Muscle of leg (tissue), 11 donors: ENCODE data around the gene CRELD2. TPM values are rescaled to one million over a fixed set of nuclear protein-coding genes. Genes with fewer than 3 reads are reported as not detected.

ENCODE experiments used
- DNase-seq: peaks from one replicate; pipeline ENCODE4 v3.0.0; 2013
- H3K27ac ChIP-seq: one replicate; pipeline ENCODE4 v1.5.1; 2013; ENCODE audit warnings: mild to moderate bottlenecking, low read length, control low read depth
- H3K27me3 ChIP-seq: one replicate; pipeline ENCODE4 v1.6.1; 2013; ENCODE audit warnings: low read length; ENCODE audit not compliant: control insufficient read depth, insufficient read depth
- H3K36me3 ChIP-seq: one replicate; pipeline ENCODE4 v1.6.1; 2013; ENCODE audit warnings: low read length; ENCODE audit not compliant: control insufficient read depth, insufficient read depth
- H3K4me1 ChIP-seq: one replicate; pipeline ENCODE4 v1.6.1; 2013; ENCODE audit warnings: low read length; ENCODE audit not compliant: control insufficient read depth, insufficient read depth
- H3K4me3 ChIP-seq: one replicate; pipeline ENCODE4 v1.5.1; 2013; ENCODE audit warnings: low read length, control low read depth
- H3K9me3 ChIP-seq: replicated peaks from 2 replicates; pipeline ENCODE4 v1.6.1; 2013; ENCODE audit warnings: low read depth, low read length; ENCODE audit not compliant: control insufficient read depth
- WGBS: methylation state at CpG from one replicate; pipeline ENCODE4 v1.1.5; 2013; ENCODE audit warnings: missing lambda C conversion rate; ENCODE audit not compliant: insufficient coverage; 5-methylcytosine and 5-hydroxymethylcytosine counted together
- polyA plus RNA-seq, 8 donors: library from polyadenylated mRNA; unstranded; fragments of 120-200 nt; gene quantifications; one replicate each; pipeline versions ENCODE4 v1.2.1 to v1.2.3, GENCODE V29; 2013; ENCODE audit warnings: inconsistent platforms in 1 of 8, low replicate concordance in 1 of 8; ENCODE audit not compliant: insufficient read length in 8 of 8, insufficient read depth in 1 of 8
- total RNA-seq: library from RNA; stranded (reverse); fragments of 120-200 nt; gene quantifications from one replicate; pipeline ENCODE4 v1.2.4, GENCODE V29; 2013

The CRELD2 gene
- total and polyA plus RNA-seq, 9 donors = 17.0 to 27.0 (median 22.2) TPM

GRCh38 chr22:49878206-49878605 lies 40.2 kb upstream of the CRELD2 start:
- WGBS = no CpG with 5 or more reads among the region's 8 CpGs
- Histone ChIP-seq H3K27me3 (no peaks in the 10 kb centered on the region), H3K9me3 (peaks cover 26% of the 10 kb centered on the region), H3K36me3 (peaks cover 5% of the 10 kb centered on the region), H3K4me3 (no peak overlapping the region), H3K27ac (no peak overlapping the region), H3K4me1 (no peaks in the 10 kb centered on the region)
- DNase-seq = no peak

GRCh38 chr22:49879871-49880270 lies 38.6 kb upstream of the CRELD2 start:
- Histone ChIP-seq H3K27ac (no peak overlapping the region), H3K4me1 (no peaks in the 10 kb centered on the region), H3K27me3 (no peaks in the 10 kb centered on the region), H3K4me3 (no peak overlapping the region), H3K36me3 (peaks cover 19% of the 10 kb centered on the region), H3K9me3 (peaks cover 36% of the 10 kb centered on the region)
- WGBS = 97% methylated on average over 7 of the region's 9 CpGs
- no peak for DNase-seq

GRCh38 chr22:49880281-49880680 lies 38.2 kb upstream of the CRELD2 start:
- WGBS = 70% methylated on average over 10 of the region's 20 CpGs
- H3K36me3 ChIP-seq = peaks cover 22% of the 10 kb centered on the region
- no peak for DNase-seq
- H3K4me1 ChIP-seq = no peaks in the 10 kb centered on the region
- H3K9me3 ChIP-seq = peaks cover 37% of the 10 kb centered on the region
- H3K4me3 ChIP-seq = no peak overlapping the region
- H3K27me3 ChIP-seq = no peaks in the 10 kb centered on the region
- H3K27ac ChIP-seq = no peak overlapping the region

DNA sequence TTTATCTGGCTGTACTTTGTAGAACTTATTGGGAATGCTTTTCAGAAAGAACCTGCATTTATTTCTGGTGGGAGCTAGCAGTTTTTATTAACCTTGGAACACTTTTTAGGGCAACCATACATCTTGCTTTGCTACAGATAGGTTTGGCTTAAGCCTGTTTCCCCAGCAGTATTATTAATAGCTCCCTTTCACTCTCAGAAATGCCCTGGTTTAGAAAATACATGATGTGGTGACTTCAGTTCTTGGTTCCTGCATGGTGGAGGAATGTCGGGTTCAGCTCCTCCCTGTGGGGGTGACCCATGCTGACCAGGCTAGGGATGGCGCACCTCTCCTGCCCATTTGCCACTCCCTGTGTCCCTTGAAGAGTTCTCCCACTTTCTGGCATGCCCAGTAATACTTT lies 36.6 kb upstream of the CRELD2 start:
- Histone ChIP-seq H3K9me3 (peaks cover 45% of the 10 kb centered on the region), H3K4me3 (no peak overlapping the region), H3K27ac (no peak overlapping the region), H3K27me3 (no peaks in the 10 kb centered on the region), H3K36me3 (peaks cover 38% of the 10 kb centered on the region), H3K4me1 (no peaks in the 10 kb centered on the region)
- DNase-seq = no peak
- WGBS = no CpG with 5 or more reads among the region's 2 CpGs

DNA sequence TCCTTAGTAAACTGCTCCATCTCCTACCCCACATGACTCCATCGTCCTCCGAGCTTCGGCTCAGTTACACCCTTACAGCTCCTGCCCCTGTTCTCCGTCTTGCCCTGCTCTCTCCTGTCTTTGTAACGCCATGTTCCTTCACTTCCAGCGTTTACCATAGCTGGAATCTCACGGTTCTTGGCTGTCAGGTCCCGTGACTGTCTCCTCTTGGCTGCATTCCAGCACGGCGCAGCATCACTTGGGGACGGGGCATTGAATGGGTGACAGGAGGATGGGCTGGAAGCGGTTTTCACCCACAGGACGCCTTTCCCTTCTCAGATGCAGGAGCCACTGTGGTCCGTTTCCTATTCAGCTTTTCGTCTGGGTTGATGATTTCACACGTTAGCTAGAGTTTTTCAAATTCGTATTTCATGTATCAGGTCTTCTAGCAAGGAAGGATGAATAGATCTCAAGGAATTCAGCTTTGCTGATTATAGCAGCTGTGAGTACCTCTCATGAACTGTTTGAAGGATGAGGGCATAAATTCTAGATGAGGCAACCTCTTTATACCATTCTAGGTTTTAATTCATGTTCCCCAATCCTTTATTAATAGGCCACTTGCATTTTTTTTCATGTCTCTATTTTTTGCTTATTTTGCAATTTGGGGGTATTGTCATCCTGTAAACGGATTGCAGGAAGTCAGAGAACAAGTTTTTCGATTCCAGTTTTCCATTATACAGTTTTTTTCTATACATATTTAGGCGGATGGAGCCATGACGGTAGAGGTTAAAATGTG lies 35.7 kb upstream of the CRELD2 start:
- 95% methylated on average over 10 of the region's 21 CpGs for WGBS

DNA sequence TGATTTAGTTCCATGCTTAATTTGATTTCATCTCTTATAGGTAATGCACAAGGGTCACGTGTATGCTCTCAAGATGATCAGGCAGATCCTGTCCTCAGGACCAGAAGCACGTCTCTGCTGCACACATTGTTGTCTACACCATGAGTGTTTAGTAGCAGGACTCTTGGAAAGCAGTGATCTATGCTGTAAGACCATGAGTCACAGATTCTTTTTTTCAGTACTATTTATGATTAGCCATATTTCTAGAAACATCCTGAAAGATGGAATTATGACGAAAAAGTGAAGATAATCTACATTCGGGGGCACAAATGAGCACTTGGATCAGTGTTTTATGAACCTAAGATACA lies 35.2 kb upstream of the CRELD2 start:
- 87% methylated on average over 3 of the region's 4 CpGs for WGBS
- DNase-seq = no peak
- no peak overlapping the region for H3K27ac ChIP-seq
- no peak overlapping the region for H3K4me3 ChIP-seq
- peaks cover 41% of the 10 kb centered on the region for H3K36me3 ChIP-seq
- no peaks in the 10 kb centered on the region for H3K4me1 ChIP-seq
- peaks cover 45% of the 10 kb centered on the region for H3K9me3 ChIP-seq
- H3K27me3 ChIP-seq = no peaks in the 10 kb centered on the region

More for the DNA sequence above, 35.7 kb upstream of the CRELD2 start:
- H3K4me3 ChIP-seq = no peak overlapping the region
- peaks cover 42% of the 10 kb centered on the region for H3K36me3 ChIP-seq
- H3K27me3 ChIP-seq = no peaks in the 10 kb centered on the region
- H3K27ac ChIP-seq = no peak overlapping the region
- DNase-seq = no peak
- H3K9me3 ChIP-seq = peaks cover 46% of the 10 kb centered on the region
- no peaks in the 10 kb centered on the region for H3K4me1 ChIP-seq

DNA sequence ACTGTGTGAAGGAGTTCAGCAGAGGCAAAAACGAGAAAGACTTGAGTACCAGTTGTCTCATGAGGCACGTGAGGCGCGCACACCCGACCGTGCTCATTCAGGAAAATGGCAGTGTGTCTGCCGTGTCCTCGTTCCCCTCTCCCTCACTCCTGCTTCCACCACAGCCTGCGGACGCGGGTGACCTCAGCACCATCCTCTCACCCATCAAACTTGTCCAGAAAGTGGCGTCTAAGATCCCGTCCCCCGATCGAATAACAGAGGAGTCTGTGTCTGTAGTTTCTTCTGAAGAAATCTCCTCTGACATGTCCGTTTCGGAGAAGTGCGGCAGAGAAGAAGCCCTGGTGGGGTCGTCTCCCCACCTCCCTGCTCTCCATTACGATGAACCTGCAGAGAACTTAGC lies 34.4 kb upstream of the CRELD2 start:
- Histone ChIP-seq H3K36me3 (peaks cover 49% of the 10 kb centered on the region), H3K4me1 (no peaks in the 10 kb centered on the region), H3K27me3 (no peaks in the 10 kb centered on the region), H3K4me3 (no peak overlapping the region), H3K27ac (no peak overlapping the region), H3K9me3 (peaks cover 49% of the 10 kb centered on the region)
- DNase-seq = no peak
- 96% methylated on average over 12 of the region's 20 CpGs for WGBS

DNA sequence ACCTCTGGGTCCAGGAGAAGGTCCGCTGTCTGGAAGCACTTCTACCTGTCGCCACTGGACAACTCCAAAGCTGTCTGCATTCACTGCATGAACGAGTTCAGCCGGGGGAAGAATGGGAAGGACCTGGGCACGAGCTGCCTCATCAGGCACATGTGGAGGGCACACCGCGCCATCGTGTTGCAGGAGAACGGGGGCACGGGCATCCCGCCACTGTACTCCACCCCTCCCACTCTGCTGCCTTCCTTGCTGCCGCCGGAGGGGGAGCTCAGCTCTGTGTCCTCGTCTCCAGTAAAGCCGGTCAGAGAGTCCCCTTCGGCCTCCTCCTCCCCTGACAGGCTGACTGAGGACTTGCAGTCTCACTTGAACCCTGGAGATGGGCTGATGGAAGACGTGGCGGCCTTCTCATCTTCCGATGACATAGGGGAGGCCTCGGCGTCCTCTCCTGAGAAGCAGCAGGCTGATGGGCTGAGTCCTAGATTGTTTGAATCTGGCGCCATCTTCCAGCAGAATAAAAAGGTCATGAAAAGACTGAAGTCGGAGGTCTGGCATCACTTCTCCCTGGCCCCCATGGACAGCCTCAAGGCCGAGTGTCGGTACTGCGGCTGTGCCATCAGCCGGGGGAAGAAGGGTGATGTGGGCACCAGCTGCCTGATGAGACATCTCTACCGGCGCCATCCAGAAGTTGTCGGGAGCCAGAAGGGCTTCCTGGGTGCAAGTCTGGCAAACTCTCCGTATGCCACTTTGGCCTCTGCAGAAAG lies 33.8 kb upstream of the CRELD2 start:
- Histone ChIP-seq H3K27ac (no peak overlapping the region), H3K9me3 (peaks cover 54% of the 10 kb centered on the region)
- 95% methylated on average over 30 of the region's 31 CpGs for WGBS

GRCh38 chr22:49885281-49885680 lies 33.2 kb upstream of the CRELD2 start:
- no peak for DNase-seq
- Histone ChIP-seq H3K9me3 (peaks cover 52% of the 10 kb centered on the region), H3K27ac (no peak overlapping the region), H3K27me3 (no peaks in the 10 kb centered on the region), H3K4me1 (no peaks in the 10 kb centered on the region), H3K36me3 (peaks cover 54% of the 10 kb centered on the region), H3K4me3 (no peak overlapping the region)
- WGBS = 95% methylated on average over 17 of the region's 17 CpGs

More for the DNA sequence above, 33.8 kb upstream of the CRELD2 start:
- no peaks in the 10 kb centered on the region for H3K4me1 ChIP-seq
- H3K4me3 ChIP-seq = no peak overlapping the region
- no peaks in the 10 kb centered on the region for H3K27me3 ChIP-seq
- DNase-seq = no peak
- H3K36me3 ChIP-seq = peaks cover 54% of the 10 kb centered on the region

DNA sequence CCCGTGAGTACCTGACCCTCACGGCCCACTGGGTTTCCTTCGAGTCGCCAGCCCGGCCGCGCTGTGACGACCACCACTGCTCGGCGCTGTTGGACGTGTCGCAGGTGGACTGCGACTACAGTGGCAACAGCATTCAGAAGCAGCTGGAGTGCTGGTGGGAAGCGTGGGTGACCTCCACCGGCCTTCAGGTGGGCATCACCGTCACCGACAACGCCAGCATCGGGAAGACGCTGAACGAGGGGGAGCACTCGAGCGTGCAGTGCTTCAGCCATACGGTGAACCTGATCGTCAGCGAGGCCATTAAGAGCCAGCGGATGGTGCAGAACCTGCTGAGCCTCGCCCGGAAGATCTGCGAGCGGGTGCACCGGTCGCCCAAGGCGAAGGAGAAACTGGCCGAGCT lies 32.6 kb upstream of the CRELD2 start:
- 98% methylated on average over 35 of the region's 35 CpGs for WGBS
- Histone ChIP-seq H3K27ac (no peak overlapping the region), H3K27me3 (no peaks in the 10 kb centered on the region), H3K4me3 (no peak overlapping the region), H3K9me3 (peaks cover 57% of the 10 kb centered on the region), H3K36me3 (peaks cover 58% of the 10 kb centered on the region), H3K4me1 (no peaks in the 10 kb centered on the region)
- DNase-seq = no peak
